Measurements from ENCODE around the gene DYNLT1. TPM values are rescaled to one million over a fixed set of nuclear protein-coding genes. Genes with fewer than 3 reads are reported as not detected.
"Not testable (repeated sequence)": the region's sequence is repeated elsewhere in the genome, so short reads cannot be mapped to it uniquely, and the experiment has no call there.

DYNLT1 gene
- total RNA-seq, 4 donors from 2014 or later = 36.6 to 80.0 (median 49.1) TPM

DNA sequence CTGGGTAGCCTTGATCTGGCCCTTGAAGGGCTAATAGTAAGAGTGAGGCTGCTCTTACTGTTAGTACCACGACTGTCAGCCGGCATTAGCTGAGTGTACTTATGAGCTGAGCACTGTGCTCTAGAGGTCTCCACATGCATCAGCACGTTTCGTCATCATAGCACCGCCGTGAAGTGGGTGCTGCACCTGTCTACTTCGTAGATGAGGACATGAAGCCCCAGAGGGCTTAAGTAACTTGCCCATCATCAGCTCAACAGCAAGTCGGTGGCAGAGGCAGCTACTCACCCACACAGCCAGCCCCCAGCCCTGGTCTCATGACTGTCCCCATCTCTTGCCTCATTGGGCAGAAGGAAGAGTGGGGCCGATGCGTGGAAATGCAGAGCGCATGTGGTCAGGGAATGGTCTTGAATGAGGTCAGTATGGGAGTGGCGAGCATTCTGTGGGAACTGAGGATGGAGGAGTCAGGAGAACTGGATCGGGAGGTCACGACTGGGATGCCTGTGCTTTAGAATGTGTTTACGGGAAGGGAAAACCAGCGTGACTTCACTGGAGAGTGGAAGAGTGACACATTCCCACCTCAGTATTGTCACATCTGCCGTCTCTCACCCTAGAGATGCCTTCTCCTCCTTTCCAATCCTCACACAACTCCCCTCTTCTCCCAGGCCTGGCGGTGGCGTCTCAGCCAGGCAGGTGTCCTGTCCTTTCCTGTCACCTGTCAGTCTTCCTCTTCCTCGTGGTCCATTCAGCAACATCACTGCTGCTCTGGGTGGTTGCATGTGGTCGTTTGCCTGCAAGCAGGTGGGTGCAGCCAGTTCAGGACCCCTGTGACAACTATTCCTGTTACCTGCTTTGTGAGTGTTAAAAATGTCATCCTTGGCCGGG, 11.3 kb upstream of the DYNLT1 start:
- H3K4me1 ChIP-seq = peaks cover 0 to 7% (median 2%) of the 10 kb centered on the region in 4 donors
- H3K27me3 ChIP-seq = no peaks in the 10 kb centered on the region
- TF ChIP-seq, protein P1, sequence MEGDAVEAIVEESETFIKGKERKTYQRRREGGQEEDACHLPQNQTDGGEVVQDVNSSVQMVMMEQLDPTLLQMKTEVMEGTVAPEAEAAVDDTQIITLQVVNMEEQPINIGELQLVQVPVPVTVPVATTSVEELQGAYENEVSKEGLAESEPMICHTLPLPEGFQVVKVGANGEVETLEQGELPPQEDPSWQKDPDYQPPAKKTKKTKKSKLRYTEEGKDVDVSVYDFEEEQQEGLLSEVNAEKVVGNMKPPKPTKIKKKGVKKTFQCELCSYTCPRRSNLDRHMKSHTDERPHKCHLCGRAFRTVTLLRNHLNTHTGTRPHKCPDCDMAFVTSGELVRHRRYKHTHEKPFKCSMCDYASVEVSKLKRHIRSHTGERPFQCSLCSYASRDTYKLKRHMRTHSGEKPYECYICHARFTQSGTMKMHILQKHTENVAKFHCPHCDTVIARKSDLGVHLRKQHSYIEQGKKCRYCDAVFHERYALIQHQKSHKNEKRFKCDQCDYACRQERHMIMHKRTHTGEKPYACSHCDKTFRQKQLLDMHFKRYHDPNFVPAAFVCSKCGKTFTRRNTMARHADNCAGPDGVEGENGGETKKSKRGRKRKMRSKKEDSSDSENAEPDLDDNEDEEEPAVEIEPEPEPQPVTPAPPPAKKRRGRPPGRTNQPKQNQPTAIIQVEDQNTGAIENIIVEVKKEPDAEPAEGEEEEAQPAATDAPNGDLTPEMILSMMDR (IDR thresholded peaks at IDR 0.05) = no peak
- no peak overlapping the region for H3K27ac ChIP-seq
- DNase-seq (ENCODE audit: low spot score in 2 of 2) = no peak
- no peak overlapping the region for H3K4me3 ChIP-seq
- no peaks in the 10 kb centered on the region for H3K9me3 ChIP-seq
- H3K36me3 ChIP-seq = no peaks in the 10 kb centered on the region
- 87 to 90% methylated on average over 21 to 22 of the region's 22 CpGs for WGBS, 2 donors

DNA sequence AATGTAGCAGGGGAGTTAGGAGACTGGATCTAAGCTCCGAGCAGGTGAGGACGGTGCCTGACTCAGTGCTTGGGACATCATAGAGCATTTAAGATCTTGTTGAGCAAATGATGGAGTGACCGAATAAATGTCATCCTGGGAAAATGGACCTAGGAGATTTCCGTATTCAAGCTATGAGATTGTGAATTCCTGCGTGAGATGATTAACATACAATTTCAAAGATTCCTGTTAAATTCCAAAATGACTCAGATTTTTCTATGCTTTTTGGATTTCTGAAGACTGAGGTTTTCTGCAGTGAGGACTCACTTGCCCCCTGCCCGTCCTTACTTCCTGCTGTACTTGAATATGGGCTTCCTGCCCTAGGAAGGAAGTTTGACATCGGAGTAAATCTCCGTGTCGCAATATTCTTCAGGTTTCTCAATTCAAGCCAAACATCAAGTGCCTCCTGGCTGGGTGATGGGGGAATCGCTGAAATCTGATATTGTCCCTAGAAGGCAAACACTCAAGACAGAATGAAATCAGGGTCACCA, 10.5 kb upstream of the DYNLT1 start:
- Histone ChIP-seq H3K4me1 (peaks cover 0 to 7% (median under 1%) of the 10 kb centered on the region in 4 donors), H3K36me3 (no peaks in the 10 kb centered on the region), H3K27ac (peak overlapping the region in 2 of 4 donors; percentile 55 to 80), H3K4me3 (no peak overlapping the region), H3K9me3 (no peaks in the 10 kb centered on the region), H3K27me3 (no peaks in the 10 kb centered on the region)
- 77 to 83% methylated on average over 10 of the region's 10 CpGs for WGBS, 2 donors
- DNase-seq (ENCODE audit: low spot score in 2 of 2) = no peak
- TF ChIP-seq POLR2A (IDR thresholded peaks at IDR 0.05) (no peak), EP300 (IDR thresholded peaks at IDR 0.05) (peak in 1 of 2 donors; percentile 55)
- TF ChIP-seq, protein P1 (IDR thresholded peaks at IDR 0.05) = no peak

GRCh38 chr6:158654498-158654897, 10.0 kb upstream of the DYNLT1 start:
- Histone ChIP-seq H3K27me3 (no peaks in the 10 kb centered on the region), H3K36me3 (no peaks in the 10 kb centered on the region), H3K4me3 (no peak overlapping the region), H3K4me1 (peaks cover 0 to 7% (median 0%) of the 10 kb centered on the region in 4 donors), H3K9me3 (no peaks in the 10 kb centered on the region), H3K27ac (peak overlapping the region in 2 of 4 donors; percentile 55 to 80)
- no peak for DNase-seq (ENCODE audit: low spot score in 2 of 2)
- TF ChIP-seq EP300 (IDR thresholded peaks at IDR 0.05) (peak in 1 of 2 donors; percentile 12), POLR2A (IDR thresholded peaks at IDR 0.05) (no peak)
- TF ChIP-seq, protein P1 (IDR thresholded peaks at IDR 0.05) = no peak
- 52 to 63% methylated on average over 6 of the region's 6 CpGs for WGBS, 2 donors

DNA sequence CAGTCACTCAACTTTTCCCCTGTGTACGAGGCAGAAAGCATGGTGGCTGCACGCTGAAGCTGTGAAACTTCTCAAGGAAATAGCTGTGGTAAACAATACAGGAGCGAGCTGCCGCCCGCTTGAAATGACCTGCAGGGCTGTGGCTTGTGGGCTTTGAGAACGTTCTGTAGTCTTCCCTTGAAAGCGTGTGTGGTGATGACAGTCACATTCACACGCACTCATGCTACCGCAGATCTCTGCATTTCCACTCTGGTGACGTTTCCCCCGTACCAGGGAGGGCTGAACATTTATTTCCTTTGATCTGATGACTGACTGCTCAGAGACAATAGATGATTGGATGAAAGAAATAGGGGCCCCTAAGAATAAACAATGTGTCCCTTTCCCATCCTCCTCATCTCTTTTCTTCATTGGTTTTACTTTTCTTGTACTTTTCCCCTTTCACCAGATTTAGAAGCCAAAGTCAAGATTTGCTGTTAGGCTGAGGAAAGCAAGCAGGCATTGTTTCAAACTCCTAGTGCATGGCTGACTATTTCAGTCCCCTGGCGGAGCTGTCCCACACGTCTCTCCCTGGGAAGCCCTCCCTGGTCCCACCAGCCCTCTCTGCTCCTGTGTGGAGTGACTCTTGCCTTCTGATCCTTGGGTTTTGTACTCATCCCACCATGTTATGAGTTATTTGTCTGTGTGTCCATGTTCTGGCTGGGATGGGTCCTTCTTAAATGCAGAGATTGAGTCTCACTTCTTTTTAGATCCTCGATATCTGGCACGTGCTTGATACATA, 9.2 kb upstream of the DYNLT1 start:
- Histone ChIP-seq H3K9me3 (no peaks in the 10 kb centered on the region), H3K27ac (peak overlapping the region in 2 of 4 donors; percentile 55 to 80), H3K36me3 (no peaks in the 10 kb centered on the region), H3K4me3 (no peak overlapping the region), H3K4me1 (peaks cover 0 to 11% (median 0%) of the 10 kb centered on the region in 4 donors), H3K27me3 (no peaks in the 10 kb centered on the region)
- no peak for DNase-seq (ENCODE audit: low spot score in 2 of 2)
- WGBS, 2 donors = 61 to 64% methylated on average over 15 of the region's 15 CpGs
- TF ChIP-seq EP300 (IDR thresholded peaks at IDR 0.05) (peak in 1 of 2 donors; percentile 49), POLR2A (IDR thresholded peaks at IDR 0.05) (no peak)
- TF ChIP-seq, protein P1 (IDR thresholded peaks at IDR 0.05) = no peak

DNA sequence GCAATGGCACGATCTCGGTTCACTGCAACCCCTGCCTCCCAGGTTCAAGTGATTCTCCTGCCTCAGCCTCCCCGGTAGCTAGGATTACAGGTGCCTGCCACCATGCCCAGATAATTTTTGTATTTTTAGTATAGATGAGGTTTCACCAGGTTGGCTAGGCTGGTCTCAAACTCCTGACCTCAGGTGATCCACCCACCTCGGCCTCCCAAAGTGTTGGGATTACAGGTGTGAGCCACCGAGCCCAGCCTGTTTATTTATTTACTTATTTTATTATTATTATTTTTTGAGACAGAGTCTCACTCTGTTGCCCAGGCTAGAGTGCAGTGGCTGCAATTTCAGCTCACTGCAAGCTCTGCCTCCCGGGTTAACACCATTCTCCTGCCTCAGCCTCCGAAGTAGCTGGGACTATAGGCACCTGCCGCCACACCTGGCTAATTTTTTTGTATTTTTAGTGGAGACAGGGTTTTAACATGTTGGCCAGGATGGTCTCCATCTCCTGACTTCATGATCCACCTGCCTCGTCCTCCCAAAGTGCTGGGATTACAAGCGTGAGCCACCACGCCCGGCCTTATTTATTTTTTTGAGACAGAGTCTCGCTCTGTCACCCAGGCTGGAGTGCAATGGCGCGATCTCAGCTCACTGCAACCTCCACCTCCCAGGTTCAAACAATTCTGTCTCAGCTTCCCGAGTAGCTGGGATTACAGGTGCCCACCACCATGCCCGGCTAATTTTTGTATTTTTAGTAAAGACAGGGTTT, 7.6 kb upstream of the DYNLT1 start:
- 85 to 95% methylated on average over 17 of the region's 17 CpGs for WGBS, 2 donors
- H3K27ac ChIP-seq = peak overlapping the region in 1 of 4 donors; percentile 57
- peaks cover 0 to 11% (median 0%) of the 10 kb centered on the region in 4 donors for H3K4me1 ChIP-seq
- not testable (repeated sequence) for H3K4me3 ChIP-seq; H3K27me3 ChIP-seq; DNase-seq (ENCODE audit: low spot score in 2 of 2); H3K36me3 ChIP-seq; H3K9me3 ChIP-seq
